ENCODE data around the gene LKAAEAR1. TPM values are rescaled to one million over a fixed set of nuclear protein-coding genes. Genes with fewer than 3 reads are reported as not detected.

Gene LKAAEAR1
- total RNA-seq, 2 experiments from 2014 or later: not detected

DNA sequence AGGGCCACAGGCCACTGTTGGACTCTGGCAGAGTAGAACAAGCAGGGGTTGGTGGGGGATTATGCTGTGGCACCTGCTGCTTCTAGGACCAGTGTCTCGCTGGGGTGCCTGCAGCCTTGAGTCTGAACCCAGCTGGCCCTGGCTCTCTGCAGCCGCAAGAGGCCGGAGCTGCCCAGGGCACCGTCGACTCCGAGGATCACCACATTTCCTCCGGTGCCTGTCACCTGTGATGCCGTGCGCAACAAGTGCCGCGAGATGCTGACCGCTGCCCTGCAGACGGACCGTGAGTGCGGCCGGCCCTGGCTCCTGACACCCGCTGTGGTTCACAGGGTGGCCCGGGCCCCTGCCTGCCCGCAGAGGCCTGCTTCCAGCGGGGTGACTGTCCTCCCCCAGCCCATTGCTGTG, 15.0 kb downstream of the LKAAEAR1 start:
- ATAC-seq: no peak
- Mint-ChIP-seq H3K4me3 (no peak overlapping the region), H3K9me3 (ENCODE audit: low read depth) (no peaks in the 10 kb centered on the region), H3K27me3 (no peaks in the 10 kb centered on the region), H3K4me1 (peaks cover 57% of the 10 kb centered on the region), H3K27ac (no peak overlapping the region), H3K36me3 (peaks cover 7% of the 10 kb centered on the region)
- no peak for DNase-seq
- CTCF ChIA-PET: interaction anchor here (1.0 to 7.1 kb wide), 7 partner anchors 9 to 531 kb away, joined by 3 to 63 read pairs (median 6); partner anchors contain the start of genes OPRL1 and RGS19

DNA sequence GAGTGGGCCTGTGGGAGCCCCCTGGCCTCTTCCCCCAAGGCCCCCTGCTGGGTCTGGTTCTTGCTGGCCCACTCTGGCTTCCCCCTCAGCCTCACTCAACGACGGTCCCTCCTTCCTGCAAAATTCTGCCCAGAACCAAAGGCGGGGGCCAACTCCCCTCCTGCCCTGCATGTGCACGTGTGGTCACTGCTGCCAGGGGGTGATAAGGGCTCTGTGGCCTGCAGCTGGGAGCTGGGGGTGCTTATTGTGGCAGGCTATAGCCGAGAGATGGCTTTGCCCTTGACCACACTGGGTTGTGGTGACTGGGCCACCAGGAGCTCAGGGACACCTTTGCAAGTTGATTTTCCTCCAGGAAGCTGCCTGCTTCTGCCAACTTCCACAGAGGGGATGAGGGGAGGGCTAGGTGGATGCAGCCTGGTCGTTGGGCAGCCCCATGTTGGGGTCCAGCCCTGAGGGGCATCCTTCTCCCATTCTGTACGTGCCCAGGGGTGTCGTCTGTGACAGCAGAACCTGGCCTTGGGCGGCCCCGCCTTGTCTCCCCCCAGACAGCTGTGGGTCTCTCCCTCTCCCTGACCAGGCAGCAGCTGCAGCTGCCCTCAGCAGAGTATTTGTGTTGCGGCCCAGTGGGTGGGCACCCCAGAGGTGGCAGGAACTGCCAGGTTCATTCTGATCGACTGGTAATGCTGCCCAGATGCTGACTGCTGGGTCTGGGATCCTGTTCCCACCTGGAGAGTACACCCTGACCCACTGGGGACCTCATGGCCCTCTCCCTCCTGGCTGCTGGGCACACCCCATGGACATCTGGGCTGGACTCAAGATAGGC, 15.6 kb downstream of the LKAAEAR1 start:
- Mint-ChIP-seq H3K4me1 (peaks cover 59% of the 10 kb centered on the region), H3K27me3 (no peaks in the 10 kb centered on the region), H3K36me3 (peaks cover 5% of the 10 kb centered on the region), H3K9me3 (ENCODE audit: low read depth) (no peaks in the 10 kb centered on the region), H3K27ac (no peak overlapping the region), H3K4me3 (no peak overlapping the region)
- CTCF ChIA-PET: interaction anchor here (1.2 to 7.1 kb wide), 4 partner anchors 10 to 43 kb away, joined by 3 to 63 read pairs (median 9); partner anchors contain the start of genes OPRL1 and RGS19
- ATAC-seq (no peak), DNase-seq (no peak)

DNA sequence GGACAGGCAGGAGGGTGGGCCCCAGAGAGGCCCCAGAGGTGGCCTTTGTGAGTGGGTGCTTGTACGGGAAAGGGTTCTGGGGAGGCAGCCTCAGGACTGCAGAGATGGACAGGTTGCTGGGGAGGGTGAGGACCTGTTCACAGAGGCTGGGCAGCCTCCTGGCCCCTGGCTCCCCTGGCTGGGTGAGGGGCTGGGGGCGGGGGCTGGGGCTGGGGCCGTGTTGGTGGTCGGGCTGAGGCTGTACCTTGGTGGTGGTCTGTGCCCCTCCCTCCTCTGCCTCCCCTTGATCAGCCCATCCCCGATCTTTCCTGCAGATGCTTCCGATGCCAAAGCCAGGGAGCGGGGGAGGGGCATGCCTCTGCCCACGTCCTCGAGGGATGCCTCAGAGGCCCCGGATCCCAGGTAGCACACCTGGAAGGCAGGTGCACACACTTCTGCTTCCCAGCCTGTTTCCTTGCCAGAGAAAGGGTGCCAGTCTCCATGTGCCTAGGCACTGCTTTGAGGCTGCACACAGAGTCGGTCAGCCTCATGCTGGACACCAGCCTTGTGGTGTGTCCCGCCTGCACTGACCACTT, 16.4 kb downstream of the LKAAEAR1 start:
- Mint-ChIP-seq H3K9me3 (ENCODE audit: low read depth) (no peaks in the 10 kb centered on the region), H3K27me3 (no peaks in the 10 kb centered on the region), H3K36me3 (peaks cover 2% of the 10 kb centered on the region), H3K4me1 (peaks cover 58% of the 10 kb centered on the region), H3K27ac (peak overlapping the region; percentile 70), H3K4me3 (no peak overlapping the region)
- CTCF ChIA-PET: interaction anchor here (1.6 to 7.1 kb wide), 2 partner anchors 11 to 28 kb away, joined by 6 to 63 read pairs; partner anchors contain the start of genes OPRL1 and RGS19
- no peak for ATAC-seq
- no peak for DNase-seq

- Mint-ChIP-seq H3K9me3 (ENCODE audit: low read depth) (no peaks in the 10 kb centered on the region), H3K36me3 (no peaks in the 10 kb centered on the region), H3K4me3 (no peak overlapping the region), H3K4me1 (peaks cover 55% of the 10 kb centered on the region), H3K27me3 (no peaks in the 10 kb centered on the region), H3K27ac (peak overlapping the region; percentile 70)
- CTCF ChIA-PET: interaction anchor here (0.7 to 7.1 kb wide), 5 partner anchors 10 to 54 kb away, joined by 3 to 63 read pairs (median 9); partner anchors contain the start of genes OPRL1 and RGS19
- ATAC-seq (no peak), DNase-seq (no peak)
These were observed 17.1 kb downstream of the LKAAEAR1 start for GRCh38 chr20:64067005-64067632.

- Mint-ChIP-seq H3K27me3 (no peaks in the 10 kb centered on the region), H3K36me3 (no peaks in the 10 kb centered on the region), H3K4me1 (peaks cover 57% of the 10 kb centered on the region), H3K9me3 (ENCODE audit: low read depth) (no peaks in the 10 kb centered on the region), H3K27ac (peak overlapping the region; percentile 90), H3K4me3 (peak overlapping the region; percentile 44)
- peak; percentile 72 for ATAC-seq
- peak; percentile 95 for DNase-seq
- CTCF ChIA-PET: interaction anchor here (1.0 to 7.1 kb wide), 8 partner anchors 9 to 291 kb away, joined by 3 to 63 read pairs (median 7); partner anchors contain the start of genes OPRL1, PRPF6, RGS19 and SAMD10
These were observed 18.2 kb downstream of the LKAAEAR1 start for GRCh38 chr20:64065974-64066343.

- DNase-seq: no peak
- Mint-ChIP-seq H3K9me3 (ENCODE audit: low read depth) (no peaks in the 10 kb centered on the region), H3K27me3 (no peaks in the 10 kb centered on the region), H3K4me1 (peaks cover 57% of the 10 kb centered on the region), H3K36me3 (no peaks in the 10 kb centered on the region), H3K4me3 (peak overlapping the region; percentile 44), H3K27ac (peak overlapping the region; percentile 90)
- ATAC-seq: no peak
- CTCF ChIA-PET: interaction anchor here (0.8 to 7.1 kb wide), 9 partner anchors 8 to 290 kb away, joined by 3 to 63 read pairs (median 5); partner anchors contain the start of genes OPRL1, PRPF6, RGS19 and SAMD10
These were observed 18.9 kb downstream of the LKAAEAR1 start for GRCh38 chr20:64065062-64065973.

DNA sequence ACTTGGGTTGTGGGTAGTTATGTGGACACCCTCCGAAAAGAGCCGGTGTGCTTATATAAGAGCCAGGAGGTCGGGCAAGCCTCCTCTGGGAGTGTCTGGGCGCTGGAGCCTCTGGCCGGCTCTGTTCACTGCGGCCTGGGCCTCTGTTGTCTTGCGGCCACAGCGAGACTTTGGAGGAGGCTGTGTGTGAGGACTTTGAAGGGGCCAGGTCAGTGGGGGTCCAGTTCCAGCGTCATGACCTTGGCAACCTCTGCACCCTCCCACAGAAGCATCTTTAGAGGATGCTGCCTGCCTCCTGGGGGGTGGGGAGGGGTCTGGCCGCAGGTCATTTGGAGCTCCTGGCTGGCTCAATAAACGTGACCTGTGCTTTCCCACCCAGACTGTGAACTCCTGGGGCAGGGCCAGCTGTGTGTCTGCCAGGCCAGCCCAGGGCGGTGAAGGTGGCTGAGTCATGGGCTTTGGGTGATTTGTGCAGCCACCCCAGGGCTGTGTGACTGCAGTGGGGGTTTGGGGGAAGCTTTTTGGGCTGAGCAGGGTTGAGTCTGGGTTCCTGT, 20.0 kb downstream of the LKAAEAR1 start:
- CTCF ChIA-PET: interaction anchor here (1.0 to 7.1 kb wide), 4 partner anchors 9 to 84 kb away, joined by 3 to 63 read pairs (median 14); partner anchors contain the start of genes OPRL1, RGS19 and SAMD10
- Mint-ChIP-seq H3K27ac (peak overlapping the region; percentile 85), H3K27me3 (no peaks in the 10 kb centered on the region), H3K36me3 (no peaks in the 10 kb centered on the region), H3K4me1 (peaks cover 57% of the 10 kb centered on the region), H3K4me3 (peak overlapping the region; percentile 85), H3K9me3 (ENCODE audit: low read depth) (no peaks in the 10 kb centered on the region)
- DNase-seq: no peak
- no peak for ATAC-seq

DNA sequence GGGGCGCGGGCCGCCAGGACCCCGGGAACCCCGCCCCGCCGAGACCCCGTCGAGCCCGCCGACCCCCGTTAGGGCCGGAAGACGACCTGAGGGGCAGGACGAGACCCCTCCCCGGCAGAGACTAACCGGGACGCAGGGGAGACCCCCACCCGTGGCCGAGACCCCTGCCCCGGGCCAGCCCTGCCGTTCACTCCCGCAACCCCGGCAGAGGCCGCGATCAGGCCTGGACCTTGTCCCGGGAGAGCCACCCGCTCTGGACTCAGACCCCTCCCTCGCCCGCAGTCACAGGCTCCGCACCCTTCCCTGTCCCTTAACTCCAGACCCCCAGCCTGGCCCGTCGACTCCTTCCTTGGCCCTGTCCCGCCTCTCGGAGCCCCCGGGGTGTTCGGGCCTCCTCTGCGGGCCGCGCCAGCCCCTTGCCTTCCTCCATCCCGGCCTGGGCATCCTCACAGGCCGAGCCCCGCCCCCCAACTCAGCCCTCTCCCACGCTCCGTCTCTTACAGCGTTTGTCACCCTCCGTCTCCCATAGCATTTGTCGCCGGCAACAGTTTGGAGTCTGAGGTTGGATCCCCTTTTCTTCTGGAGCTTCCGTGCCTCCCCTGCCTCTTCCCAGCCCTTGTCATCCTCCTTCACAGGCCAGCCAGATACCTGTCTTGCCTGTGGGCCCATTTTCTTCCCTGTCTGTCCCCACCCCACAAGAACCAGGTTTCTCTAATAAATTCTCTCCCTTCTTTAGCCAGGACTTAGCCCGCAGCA, 20.6 kb downstream of the LKAAEAR1 start:
- CTCF ChIA-PET: interaction anchor here (0.8 to 7.4 kb wide), 9 partner anchors 9 to 90 kb away, joined by 3 to 133 read pairs (median 5); partner anchors contain the start of genes C20orf204, LKAAEAR1, OPRL1 and PRPF6
- ATAC-seq (no peak), DNase-seq (no peak)
- Mint-ChIP-seq H3K4me3 (peak overlapping the region; percentile 85), H3K36me3 (no peaks in the 10 kb centered on the region), H3K27ac (peak overlapping the region; percentile 85), H3K27me3 (no peaks in the 10 kb centered on the region), H3K4me1 (peaks cover 58% of the 10 kb centered on the region), H3K9me3 (ENCODE audit: low read depth) (no peaks in the 10 kb centered on the region)

DNA sequence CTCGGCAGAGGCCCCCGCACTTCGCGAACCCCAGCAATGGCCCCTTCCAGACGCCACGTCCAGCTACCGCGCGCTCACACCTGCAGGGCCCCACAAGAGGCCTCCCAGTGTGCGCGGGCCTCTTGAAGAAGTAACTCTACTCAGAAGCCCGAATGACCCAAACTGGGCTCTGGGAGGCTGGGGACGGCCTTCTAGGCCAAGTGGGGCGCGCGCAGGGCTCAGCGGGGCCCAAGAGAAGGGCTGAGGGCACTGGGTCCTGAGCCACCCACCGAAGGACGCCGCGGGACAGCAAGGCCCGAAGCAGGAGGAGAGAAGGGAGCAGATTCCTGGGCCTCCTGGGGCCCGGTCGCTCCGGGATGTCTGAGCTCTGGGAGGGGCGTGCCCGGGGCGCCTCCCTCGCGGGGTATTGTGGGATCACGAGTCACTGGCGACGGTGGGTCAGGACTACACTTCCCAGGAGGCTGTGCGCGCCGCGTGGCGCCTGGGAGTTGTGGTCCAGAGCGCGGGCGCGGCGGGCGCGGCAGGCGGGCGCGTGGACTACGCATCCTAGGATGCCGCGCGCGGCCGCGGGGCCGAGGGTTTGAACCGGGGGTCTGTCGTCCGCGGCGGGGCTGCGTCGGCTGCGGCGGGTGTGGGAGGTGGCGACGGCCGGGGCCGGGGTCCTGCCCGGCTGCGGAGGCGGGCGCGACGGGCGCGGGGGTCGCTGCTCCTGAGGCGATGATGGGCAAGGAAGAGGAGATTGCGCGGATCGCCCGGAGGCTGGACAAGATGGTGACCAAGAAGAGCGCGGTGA, 21.4 kb downstream of the LKAAEAR1 start, which contains the start of gene TCEA2:
TCEA2 (plus strand) TSS at position 603 of the 793 bp plus-strand sequence; CDS start at position 718, 115 bp downstream.
- Mint-ChIP-seq H3K4me1 (peaks cover 56% of the 10 kb centered on the region), H3K4me3 (peak within 1 kb of the TSS; percentile 85)
- peak; percentile 83 for ATAC-seq

GRCh38 chr20:64062276-64062595, 22.0 kb downstream of the LKAAEAR1 start:
- ATAC-seq: no peak
- peak overlapping the region; percentile 62 for H3K27ac Mint-ChIP-seq
- H3K27me3 Mint-ChIP-seq: no peaks in the 10 kb centered on the region
- DNase-seq: no peak
- H3K4me3 Mint-ChIP-seq: peak overlapping the region; percentile 85
- CTCF ChIA-PET: interaction anchor here (0.9 to 7.4 kb wide), 9 partner anchors 9 to 151 kb away, joined by 3 to 133 read pairs (median 3); partner anchors contain the start of genes C20orf204, LKAAEAR1, PRPF6 and SAMD10
- peaks cover 57% of the 10 kb centered on the region for H3K4me1 Mint-ChIP-seq
- H3K36me3 Mint-ChIP-seq: no peaks in the 10 kb centered on the region
- no peaks in the 10 kb centered on the region for H3K9me3 Mint-ChIP-seq (ENCODE audit: low read depth)

More for the DNA sequence above, 21.4 kb downstream of the LKAAEAR1 start, which contains the start of gene TCEA2:
- Mint-ChIP-seq H3K9me3 (ENCODE audit: low read depth) (no peaks in the 10 kb centered on the region), H3K36me3 (no peaks in the 10 kb centered on the region), H3K27ac (peak within 1 kb of the TSS; percentile 85), H3K27me3 (no peaks in the 10 kb centered on the region)
- CTCF ChIA-PET: interaction anchor here (0.8 to 7.4 kb wide), 9 partner anchors 10 to 152 kb away, joined by 3 to 133 read pairs (median 4); partner anchors contain the start of genes C20orf204, LKAAEAR1, PRPF6 and SAMD10
- peak; percentile 97 for DNase-seq
